Fibroblast of skin of left biceps (primary cell): Measurements from ENCODE around the gene AKAP12.
"Not testable (repeated sequence)": the region's sequence is repeated elsewhere in the genome, so short reads cannot be mapped to it uniquely, and the experiment has no call there.

Source experiments
- DNase-seq, 2 experiments: peaks; one replicate each; pipeline ENCODE4 v3.0.0-alpha.2; 2013; ENCODE audit warnings: low read depth in 2 of 2

Gene AKAP12

DNA sequence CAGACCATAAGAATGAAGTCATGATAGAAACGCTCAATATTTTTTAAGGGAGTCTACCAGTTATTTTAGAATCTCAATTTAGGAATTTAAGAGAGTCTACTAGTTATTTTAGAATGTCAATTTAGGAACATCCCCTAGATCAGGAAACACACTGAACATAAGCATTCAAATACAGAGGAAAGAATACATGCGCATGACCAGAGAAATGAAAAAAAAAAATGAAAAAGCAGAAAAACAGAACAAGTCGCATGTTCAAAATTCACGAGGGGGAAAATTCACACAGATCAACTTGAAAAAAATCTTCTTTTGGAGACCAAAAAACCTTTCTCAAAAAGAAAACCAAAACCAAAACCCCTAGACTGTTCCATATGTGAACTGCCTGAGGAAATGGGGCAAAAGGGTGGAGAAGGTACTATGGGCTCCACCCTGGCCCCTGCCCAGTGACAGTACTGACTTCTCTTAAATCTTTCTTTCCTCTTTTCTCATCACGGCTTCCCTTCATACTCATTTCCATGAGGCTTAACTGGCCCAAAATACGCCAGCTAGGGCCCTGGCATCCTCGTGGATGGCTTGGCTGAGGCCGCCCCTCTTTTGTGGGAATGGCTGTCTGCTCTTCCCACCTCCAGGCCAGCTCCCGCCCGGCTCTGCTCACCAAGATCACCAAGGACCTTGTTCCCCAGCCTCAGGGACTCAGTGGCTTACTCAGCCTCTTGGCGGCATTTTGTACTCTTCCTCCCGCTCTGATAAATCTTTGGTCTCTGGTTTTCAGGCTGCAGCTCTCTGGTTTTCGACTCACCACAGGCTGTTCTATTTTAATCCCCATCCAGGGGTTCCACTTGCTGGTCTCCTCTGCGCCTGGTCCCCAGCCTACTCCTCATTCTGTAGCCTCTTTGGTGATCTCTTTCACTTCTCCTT lies 140.4 kb downstream of the AKAP12 start:
- DNase-seq = no peak

DNA sequence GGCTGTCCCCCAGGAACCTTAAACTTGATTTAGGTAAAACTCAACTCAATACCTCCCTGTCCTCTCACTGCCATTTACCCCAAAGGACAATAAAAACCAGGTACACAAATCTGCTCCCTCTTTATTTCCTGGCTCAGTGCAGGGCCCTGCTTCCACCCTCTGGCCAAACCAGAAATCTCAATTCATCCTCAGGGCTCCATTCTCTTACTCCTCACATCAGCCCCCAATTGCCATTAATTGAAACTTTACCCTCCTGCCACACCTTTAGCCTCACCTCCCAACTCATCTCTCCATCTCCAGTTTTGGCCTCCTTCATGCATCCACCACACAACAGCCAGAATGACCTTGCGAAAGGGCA lies 141.1 kb downstream of the AKAP12 start:
- no peak for DNase-seq

DNA sequence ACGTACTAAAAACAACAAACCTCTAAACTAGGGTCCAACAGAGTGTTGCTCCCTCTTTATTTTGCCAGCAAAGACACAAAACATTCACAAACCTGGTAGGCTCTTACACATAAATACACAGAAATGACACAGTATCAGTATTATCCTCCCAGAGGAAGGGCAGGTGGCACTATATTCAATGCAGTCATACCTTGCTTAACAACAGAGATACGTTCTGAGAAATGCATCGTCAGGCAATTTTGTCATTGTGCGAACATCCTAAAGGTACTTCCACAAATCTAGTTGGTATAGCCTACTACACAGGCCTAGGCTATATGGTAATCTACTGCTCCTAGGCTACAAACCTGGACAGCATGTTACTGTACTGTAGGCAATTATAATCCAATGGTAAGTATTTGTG lies 142.0 kb downstream of the AKAP12 start:
- DNase-seq = no peak

DNA sequence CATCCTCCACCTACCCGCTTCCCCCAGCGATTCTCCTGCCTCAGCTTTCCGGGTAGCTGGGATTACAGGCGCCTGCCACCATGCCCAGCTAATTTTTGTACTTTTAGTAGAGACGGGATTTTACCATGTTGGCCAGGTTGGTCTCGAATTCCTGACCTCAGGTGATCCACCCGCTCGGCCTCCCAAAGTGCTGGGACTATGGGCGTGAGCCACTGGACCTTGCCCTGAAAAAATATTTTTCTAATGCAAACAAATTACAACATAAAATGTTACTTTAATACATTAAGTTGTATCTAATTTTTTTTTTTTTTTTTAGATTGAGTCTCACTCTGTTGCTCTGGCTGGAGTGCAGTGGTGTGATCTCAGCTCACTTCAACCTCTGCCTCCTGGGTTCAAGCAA lies 142.9 kb downstream of the AKAP12 start:
- not testable (repeated sequence) for DNase-seq

- DNase-seq = no peak
These were observed 144.4 kb downstream of the AKAP12 start for GRCh38 chr6:151384151-151384550.

DNA sequence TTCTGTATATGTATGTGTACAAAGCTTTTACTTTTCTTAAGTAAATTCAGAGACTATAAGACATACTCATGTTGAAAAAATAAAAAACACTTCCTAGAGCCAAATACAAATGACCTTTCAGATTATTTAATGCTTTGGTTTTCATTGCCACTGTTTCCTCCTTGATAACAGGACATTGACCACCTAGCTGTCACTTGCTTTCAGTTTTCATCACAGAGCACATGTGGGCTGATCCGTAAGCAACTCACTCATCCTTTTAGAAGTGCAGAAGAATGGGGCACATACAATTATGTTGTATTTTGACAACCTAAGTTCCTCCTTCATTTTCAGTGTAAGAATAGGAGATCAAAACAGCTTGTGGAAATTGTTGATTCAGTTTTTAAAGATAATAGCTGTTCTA lies 145.4 kb downstream of the AKAP12 start:
- DNase-seq = no peak

- peak; percentile 60 to 65 for DNase-seq
These were observed 147.6 kb downstream of the AKAP12 start for GRCh38 chr6:151387175-151387970.

GRCh38 chr6:151388236-151388635 lies 148.5 kb downstream of the AKAP12 start:
- DNase-seq = no peak

DNA sequence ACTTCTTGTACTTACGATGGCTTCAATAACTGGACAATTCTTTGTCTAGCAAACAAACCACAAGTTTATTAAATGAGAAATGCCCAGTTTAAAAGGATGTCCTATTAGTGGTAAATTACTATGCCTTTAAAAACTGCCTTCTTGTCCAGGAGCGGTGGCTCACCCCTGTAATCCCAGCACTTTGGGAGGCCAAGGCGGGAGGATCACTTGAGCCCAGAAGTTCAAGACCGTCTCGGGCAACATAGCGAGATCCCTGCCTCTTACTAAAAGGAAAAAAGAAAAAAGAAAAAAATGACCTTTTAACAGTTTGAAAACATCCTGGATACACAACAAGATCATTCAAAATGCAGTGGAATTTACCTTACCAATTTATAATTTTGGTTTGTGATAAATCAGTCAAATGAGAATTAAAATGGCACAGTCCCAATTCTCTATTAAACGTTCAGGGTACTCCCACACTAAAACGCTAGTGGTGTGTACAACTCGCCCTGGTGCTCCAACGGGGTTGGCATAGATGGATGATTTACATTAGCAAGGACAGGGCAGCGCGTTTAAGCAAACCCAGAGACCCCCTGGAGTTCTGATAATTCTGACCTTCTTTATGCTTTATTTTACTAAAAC lies 149.3 kb downstream of the AKAP12 start:
- DNase-seq = no peak

DNA sequence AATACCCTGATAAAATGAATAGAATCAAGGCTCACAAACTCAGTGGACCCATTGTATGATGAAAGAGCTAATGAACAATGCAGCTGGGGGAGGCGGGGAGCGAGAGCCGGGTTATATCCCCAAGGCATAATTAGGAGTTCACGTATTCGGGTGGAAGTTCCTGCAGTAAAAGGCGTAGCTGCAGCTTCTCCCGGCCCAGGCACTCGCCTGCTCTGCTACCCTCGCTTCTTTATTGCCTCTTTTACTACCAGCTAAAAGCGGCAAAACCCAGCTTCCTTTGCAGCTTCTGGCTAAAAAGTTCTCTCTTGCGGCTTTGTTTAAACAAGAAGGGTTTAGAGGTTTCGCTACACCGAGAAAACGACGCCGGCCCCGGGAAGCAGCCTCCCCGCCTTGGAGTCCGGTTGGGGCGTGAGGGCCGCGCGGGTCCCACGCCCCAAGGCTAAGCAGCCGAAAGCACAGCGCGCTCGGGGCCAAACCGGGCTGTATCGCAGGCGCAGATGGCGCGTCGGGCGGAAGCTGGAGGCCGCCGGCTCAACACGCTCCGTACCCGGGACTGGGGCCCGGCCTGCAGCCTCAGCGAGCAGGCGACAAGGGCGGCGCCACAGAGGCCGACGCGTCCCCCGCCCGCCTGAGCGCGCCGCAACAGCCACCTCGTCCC lies 150.0 kb downstream of the AKAP12 start:
- DNase-seq = peak; percentile 55 to 57

DNA sequence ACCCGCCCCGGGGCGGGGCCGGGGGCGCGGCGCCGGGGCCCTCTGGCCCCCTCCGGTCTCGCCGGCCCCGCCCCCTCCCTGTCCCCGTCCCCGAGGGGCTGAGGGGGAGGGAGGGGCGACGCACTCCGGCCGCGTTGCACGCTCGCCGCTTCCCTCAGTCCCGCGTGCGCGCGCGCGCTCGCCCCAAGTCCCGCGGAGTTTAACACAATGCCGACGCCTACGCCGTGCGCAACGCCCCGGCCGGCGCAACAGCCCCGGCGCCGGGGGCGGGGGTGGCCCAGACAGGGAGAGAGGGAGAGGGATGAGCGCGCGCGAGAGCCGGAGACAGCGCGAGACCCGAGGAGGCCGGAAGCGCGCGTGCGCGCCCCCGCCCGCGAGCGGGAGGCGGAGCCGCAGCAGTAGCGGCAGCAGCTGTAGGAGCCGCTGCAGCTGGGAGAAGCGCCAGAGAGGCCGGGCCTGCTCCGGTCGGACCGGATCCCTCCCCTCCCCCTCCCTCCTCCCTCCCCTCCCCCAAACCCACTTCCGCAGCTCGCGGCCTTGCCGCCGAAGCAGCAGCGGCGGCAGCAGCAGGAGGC lies 150.6 kb downstream of the AKAP12 start:
- peak; percentile 99 for DNase-seq

GRCh38 chr6:151390851-151391470 lies 151.2 kb downstream of the AKAP12 start:
- peak; percentile 35 to 40 for DNase-seq

GRCh38 chr6:151391471-151392413 lies 152.0 kb downstream of the AKAP12 start, which contains the start of gene ZBTB2:
TSS of gene ZBTB2 (minus strand) at chr6:151391559. CDS start at chr6:151373637, 17,922 bp downstream.
- peak; percentile 37 to 44 for DNase-seq

- no peak for DNase-seq
These were observed 152.7 kb downstream of the AKAP12 start for GRCh38 chr6:151392427-151392826.

DNA sequence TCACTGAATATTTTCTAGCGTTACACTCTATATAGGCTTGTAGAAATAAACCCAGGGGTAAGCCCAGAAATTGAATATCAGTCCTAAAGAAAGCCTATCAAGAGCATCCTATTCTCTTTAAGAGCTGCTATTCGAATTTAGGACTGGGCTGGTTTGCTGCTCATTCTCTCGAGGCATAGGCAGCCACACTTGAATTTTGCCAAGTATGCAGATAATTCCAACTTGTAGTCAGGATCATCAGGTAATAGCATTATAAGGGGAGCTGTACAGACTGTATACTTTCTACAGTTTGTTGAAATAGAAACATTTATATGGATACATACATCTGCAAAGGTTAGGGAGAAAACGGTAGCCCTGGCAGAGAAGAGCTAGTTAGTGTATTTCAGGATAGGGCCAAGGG lies 153.6 kb downstream of the AKAP12 start:
- DNase-seq = no peak

GRCh38 chr6:151399679-151400078 lies 159.9 kb downstream of the AKAP12 start:
- no peak for DNase-seq

GRCh38 chr6:151400473-151400872 lies 160.7 kb downstream of the AKAP12 start:
- DNase-seq = peak; percentile 35 to 37

DNA sequence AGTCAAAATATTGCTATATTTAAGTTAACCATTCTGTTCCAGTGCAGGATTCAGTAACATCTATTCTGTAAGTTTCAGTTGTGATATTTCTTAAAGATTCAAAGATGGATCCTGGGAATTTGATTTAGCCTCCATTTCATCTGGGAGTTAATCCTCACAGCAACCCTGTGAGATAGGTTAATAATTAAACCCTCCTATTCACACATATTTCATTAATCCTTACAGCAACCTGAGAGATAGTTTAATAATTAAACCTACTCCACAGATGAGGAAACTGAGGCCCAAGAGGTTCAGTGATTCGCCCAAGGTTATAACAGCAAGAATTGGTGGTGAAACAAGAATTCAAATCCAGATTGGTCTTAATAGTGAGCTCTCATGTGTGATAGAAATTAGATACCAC lies 162.5 kb downstream of the AKAP12 start:
- DNase-seq = no peak

DNA sequence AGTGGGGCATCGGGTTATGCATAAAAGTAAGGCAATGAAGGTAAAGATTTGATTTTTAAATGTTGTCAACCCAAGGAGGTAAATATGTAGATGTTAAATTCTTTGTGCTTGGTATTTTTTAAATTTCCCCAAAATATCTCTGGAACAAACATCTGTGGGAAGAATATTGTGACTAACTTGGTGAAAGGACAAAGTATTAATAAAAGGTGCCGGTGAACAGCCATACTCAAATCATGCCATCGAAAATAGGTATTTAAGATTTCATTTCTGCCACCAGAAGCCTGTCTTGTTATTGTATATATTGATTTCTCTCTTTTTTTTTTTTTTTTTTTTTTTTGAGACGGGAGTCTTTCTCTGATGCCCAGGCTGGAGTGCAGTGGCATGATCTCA lies 164.1 kb downstream of the AKAP12 start:
- DNase-seq = no peak
